ENCODE data around the gene LAMC3.
"Not testable (repeated sequence)": the region's sequence is repeated elsewhere in the genome, so short reads cannot be mapped to it uniquely, and the experiment has no call there.

The LAMC3 gene

GRCh38 chr9:130992682-130993032 is 16.3 kb upstream of the LAMC3 start:
- DNase-seq, result no peak

- DNase-seq, result no peak
Observed at GRCh38 chr9:130993303-130994030, 15.5 kb upstream of the LAMC3 start.

GRCh38 chr9:130994135-130995085 is 14.6 kb upstream of the LAMC3 start:
- no peak for DNase-seq

- no peak for DNase-seq
Observed at GRCh38 chr9:130995086-130996011, 13.6 kb upstream of the LAMC3 start.

GRCh38 chr9:130996205-130996604 is 12.8 kb upstream of the LAMC3 start:
- DNase-seq, result no peak

- no peak for DNase-seq
Observed at GRCh38 chr9:130996676-130997394, 12.1 kb upstream of the LAMC3 start.

GRCh38 chr9:130997395-130997684 is 11.6 kb upstream of the LAMC3 start:
- no peak for DNase-seq

- peak; percentile 84 for DNase-seq
Observed at GRCh38 chr9:130997925-130998596, 10.9 kb upstream of the LAMC3 start.

- DNase-seq, result no peak
Observed at GRCh38 chr9:130998597-130999244, 10.3 kb upstream of the LAMC3 start.

GRCh38 chr9:130999245-130999623 is 9.7 kb upstream of the LAMC3 start:
- DNase-seq, result no peak

- DNase-seq, result not testable (repeated sequence)
Observed at GRCh38 chr9:131000526-131000925, 8.4 kb upstream of the LAMC3 start.

- no peak for DNase-seq
Observed at GRCh38 chr9:131001021-131001420, 8.0 kb upstream of the LAMC3 start.

- DNase-seq, result no peak
Observed at GRCh38 chr9:131001990-131002389, 7.0 kb upstream of the LAMC3 start.

- DNase-seq, result no peak
Observed at GRCh38 chr9:131006601-131007000, 2.4 kb upstream of the LAMC3 start.

- no peak for DNase-seq
Observed at GRCh38 chr9:131008086-131008485, 888 bp upstream of the LAMC3 start.

GRCh38 chr9:131008563-131008908 is 438 bp upstream of the LAMC3 start:
- DNase-seq, result no peak

- DNase-seq, result no peak
Observed at GRCh38 chr9:131010482-131011273, 1.7 kb downstream of the LAMC3 start.

GRCh38 chr9:131011274-131012022 is 2.5 kb downstream of the LAMC3 start:
- no peak for DNase-seq

- DNase-seq, result no peak
Observed at GRCh38 chr9:131012023-131012334, 3.0 kb downstream of the LAMC3 start.

GRCh38 chr9:131012396-131012917 is 3.5 kb downstream of the LAMC3 start:
- DNase-seq, result no peak

Measured in stimulated activated CD8-positive, alpha-beta memory T cell treated with anti-CD3 and anti-CD28 coated beads, Interleukin-4, amount 100 ng/mL, for 48 hours (primary cell).